ENCODE results near the gene HIPK3.

Gene HIPK3

DNA sequence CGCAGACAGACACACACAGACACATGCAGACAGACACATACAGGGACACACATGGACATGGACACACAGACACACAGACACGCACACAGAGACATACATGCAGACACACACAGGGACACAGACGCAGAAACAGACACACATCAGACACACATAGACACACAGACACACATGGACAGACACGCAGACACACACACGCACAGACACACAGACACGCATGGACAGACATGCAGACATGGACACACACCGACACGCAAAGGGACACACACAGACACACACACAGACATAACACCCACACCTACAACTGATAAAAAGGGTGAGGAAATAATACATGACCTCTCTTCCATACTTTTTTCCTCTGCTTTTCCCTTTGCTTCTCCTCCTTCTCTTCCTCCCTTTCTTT is 146.2 kb downstream of the HIPK3 start:
- Histone ChIP-seq H3K27me3 (ENCODE audit: insufficient read depth, poor library complexity, severe bottlenecking) (no peaks in the 10 kb centered on the region), H3K4me3 (replicated peaks; ENCODE audit: insufficient read depth, low read length) (no peak overlapping the region), H3K27ac (replicated peaks) (no peak overlapping the region)
- DNase-seq (ENCODE audit: low read depth in 1 of 2, low spot score in 1 of 2) = no peak
- TF ChIP-seq, protein P1, sequence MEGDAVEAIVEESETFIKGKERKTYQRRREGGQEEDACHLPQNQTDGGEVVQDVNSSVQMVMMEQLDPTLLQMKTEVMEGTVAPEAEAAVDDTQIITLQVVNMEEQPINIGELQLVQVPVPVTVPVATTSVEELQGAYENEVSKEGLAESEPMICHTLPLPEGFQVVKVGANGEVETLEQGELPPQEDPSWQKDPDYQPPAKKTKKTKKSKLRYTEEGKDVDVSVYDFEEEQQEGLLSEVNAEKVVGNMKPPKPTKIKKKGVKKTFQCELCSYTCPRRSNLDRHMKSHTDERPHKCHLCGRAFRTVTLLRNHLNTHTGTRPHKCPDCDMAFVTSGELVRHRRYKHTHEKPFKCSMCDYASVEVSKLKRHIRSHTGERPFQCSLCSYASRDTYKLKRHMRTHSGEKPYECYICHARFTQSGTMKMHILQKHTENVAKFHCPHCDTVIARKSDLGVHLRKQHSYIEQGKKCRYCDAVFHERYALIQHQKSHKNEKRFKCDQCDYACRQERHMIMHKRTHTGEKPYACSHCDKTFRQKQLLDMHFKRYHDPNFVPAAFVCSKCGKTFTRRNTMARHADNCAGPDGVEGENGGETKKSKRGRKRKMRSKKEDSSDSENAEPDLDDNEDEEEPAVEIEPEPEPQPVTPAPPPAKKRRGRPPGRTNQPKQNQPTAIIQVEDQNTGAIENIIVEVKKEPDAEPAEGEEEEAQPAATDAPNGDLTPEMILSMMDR (IDR thresholded peaks at IDR 0.05; ENCODE audit: insufficient read depth, low read length) = no peak
- TF ChIP-seq SPI1 (IDR thresholded peaks at IDR 0.05; ENCODE audit: borderline replicate concordance, low read depth) (no peak), GABPA (IDR thresholded peaks at IDR 0.05; ENCODE audit: low read depth) (no peak), POLR2AphosphoS5 (IDR thresholded peaks at IDR 0.05; ENCODE audit: low read depth) (no peak)
- TF ChIP-seq, protein P2, sequence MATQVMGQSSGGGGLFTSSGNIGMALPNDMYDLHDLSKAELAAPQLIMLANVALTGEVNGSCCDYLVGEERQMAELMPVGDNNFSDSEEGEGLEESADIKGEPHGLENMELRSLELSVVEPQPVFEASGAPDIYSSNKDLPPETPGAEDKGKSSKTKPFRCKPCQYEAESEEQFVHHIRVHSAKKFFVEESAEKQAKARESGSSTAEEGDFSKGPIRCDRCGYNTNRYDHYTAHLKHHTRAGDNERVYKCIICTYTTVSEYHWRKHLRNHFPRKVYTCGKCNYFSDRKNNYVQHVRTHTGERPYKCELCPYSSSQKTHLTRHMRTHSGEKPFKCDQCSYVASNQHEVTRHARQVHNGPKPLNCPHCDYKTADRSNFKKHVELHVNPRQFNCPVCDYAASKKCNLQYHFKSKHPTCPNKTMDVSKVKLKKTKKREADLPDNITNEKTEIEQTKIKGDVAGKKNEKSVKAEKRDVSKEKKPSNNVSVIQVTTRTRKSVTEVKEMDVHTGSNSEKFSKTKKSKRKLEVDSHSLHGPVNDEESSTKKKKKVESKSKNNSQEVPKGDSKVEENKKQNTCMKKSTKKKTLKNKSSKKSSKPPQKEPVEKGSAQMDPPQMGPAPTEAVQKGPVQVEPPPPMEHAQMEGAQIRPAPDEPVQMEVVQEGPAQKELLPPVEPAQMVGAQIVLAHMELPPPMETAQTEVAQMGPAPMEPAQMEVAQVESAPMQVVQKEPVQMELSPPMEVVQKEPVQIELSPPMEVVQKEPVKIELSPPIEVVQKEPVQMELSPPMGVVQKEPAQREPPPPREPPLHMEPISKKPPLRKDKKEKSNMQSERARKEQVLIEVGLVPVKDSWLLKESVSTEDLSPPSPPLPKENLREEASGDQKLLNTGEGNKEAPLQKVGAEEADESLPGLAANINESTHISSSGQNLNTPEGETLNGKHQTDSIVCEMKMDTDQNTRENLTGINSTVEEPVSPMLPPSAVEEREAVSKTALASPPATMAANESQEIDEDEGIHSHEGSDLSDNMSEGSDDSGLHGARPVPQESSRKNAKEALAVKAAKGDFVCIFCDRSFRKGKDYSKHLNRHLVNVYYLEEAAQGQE (IDR thresholded peaks at IDR 0.05; ENCODE audit: insufficient replicate concordance, low read depth) = no peak

DNA sequence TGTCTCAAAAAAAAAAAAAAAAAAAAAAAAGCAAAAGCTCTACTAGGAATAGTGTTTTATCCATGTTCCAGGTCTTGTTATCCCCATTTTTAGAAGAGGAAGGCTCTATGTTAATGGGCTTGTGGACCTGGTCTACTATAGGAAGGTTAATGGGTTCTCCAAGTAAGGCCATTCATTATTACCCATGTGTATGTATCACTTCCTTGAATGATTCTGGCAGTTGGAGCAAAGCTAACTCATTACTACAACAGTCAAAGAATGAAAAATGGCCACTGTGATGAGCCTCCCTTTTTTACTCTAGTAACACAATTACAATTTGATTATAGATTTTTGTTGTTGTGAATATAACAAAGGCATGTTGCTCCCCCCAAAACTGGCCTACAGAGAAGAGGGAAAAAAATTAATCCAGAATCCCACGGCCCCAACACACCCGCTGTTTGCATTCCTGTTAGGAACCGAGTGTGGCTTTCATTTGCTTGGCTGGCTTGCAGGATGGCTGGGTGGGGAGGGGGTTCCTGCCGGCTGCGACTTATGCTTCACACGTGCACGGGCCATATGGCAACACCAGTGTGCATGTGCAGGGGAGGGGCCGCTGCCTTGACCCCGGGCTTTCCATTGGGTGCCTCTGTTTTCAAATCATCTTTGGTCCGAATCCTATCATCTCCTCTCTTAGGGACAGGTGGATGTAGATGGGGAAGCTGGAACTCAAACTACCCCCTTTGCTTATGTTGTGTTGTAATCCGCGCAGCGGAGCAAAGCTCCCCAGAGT is 148.8 kb downstream of the HIPK3 start:
- H3K4me3 ChIP-seq (replicated peaks; ENCODE audit: insufficient read depth, low read length) = no peak overlapping the region
- H3K27ac ChIP-seq (replicated peaks) = no peak overlapping the region
- no peak for DNase-seq (ENCODE audit: low read depth in 1 of 2, low spot score in 1 of 2)
- peaks cover 2% of the 10 kb centered on the region for H3K27me3 ChIP-seq (ENCODE audit: insufficient read depth, poor library complexity, severe bottlenecking)
- no peak for TF ChIP-seq SPI1 (IDR thresholded peaks at IDR 0.05; ENCODE audit: borderline replicate concordance, low read depth)
- TF ChIP-seq, protein P2 (IDR thresholded peaks at IDR 0.05; ENCODE audit: insufficient replicate concordance, low read depth) = no peak
- no peak for TF ChIP-seq POLR2AphosphoS5 (IDR thresholded peaks at IDR 0.05; ENCODE audit: low read depth)
- TF ChIP-seq, protein P1 (IDR thresholded peaks at IDR 0.05; ENCODE audit: insufficient read depth, low read length) = no peak
- no peak for TF ChIP-seq GABPA (IDR thresholded peaks at IDR 0.05; ENCODE audit: low read depth)
